Glutamatergic neuron (in vitro differentiated cells): ENCODE data around the gene ERBB3. TPM values are rescaled to one million over a fixed set of nuclear protein-coding genes. Genes with fewer than 3 reads are reported as not detected.

ENCODE experiments used
- DNase-seq: peaks from one replicate; pipeline ENCODE4 v3.0.0; 2022
- H3K27ac Mint-ChIP-seq: one replicate; pipeline ENCODE4 v1.8.0; 2020; ENCODE audit warnings: mild to moderate bottlenecking, mixed read lengths, inconsistent platforms; ENCODE audit not compliant: unreplicated experiment
- H3K27me3 Mint-ChIP-seq: one replicate; pipeline ENCODE4 v1.8.0; 2020; ENCODE audit warnings: mild to moderate bottlenecking, moderate library complexity, mixed read lengths, inconsistent platforms; ENCODE audit not compliant: unreplicated experiment
- H3K36me3 Mint-ChIP-seq: one replicate; pipeline ENCODE4 v1.8.0; 2020; ENCODE audit warnings: mild to moderate bottlenecking, mixed read lengths, inconsistent platforms; ENCODE audit not compliant: unreplicated experiment
- H3K4me1 Mint-ChIP-seq: one replicate; pipeline ENCODE4 v1.8.0; 2020; ENCODE audit warnings: mild to moderate bottlenecking, low read depth, mixed read lengths, inconsistent platforms; ENCODE audit not compliant: unreplicated experiment
- H3K4me3 Mint-ChIP-seq: one replicate; pipeline ENCODE4 v1.8.0; 2020; ENCODE audit warnings: mild to moderate bottlenecking, mixed read lengths, inconsistent platforms; ENCODE audit not compliant: unreplicated experiment
- H3K9me3 Mint-ChIP-seq: one replicate; pipeline ENCODE4 v1.8.0; 2020; ENCODE audit warnings: mild to moderate bottlenecking, moderate library complexity, mixed read lengths, inconsistent platforms; ENCODE audit not compliant: unreplicated experiment
- CTCF ChIP-seq: fragments of 200-600 bp; sonication (generic); IDR thresholded peaks from one replicate; pipeline ENCODE4 v1.5.0; 2021; ENCODE audit not compliant: partially characterized antibody, unreplicated experiment
- total RNA-seq: library from RNA; stranded (reverse); fragmentation: NEBNext Ultra II Directional; extraction: Animal tissue kit (Norgen Biotek cat#: 25700); gene quantifications from one replicate; pipeline ENCODE4 v1.2.1, GENCODE V29; 2021; ENCODE audit not compliant: unreplicated experiment

The ERBB3 gene
- total RNA-seq, 1 donor from 2014 or later: 33.7 TPM

GRCh38 chr12:56078931-56079722, 838 bp upstream of the ERBB3 start:
- Mint-ChIP-seq H3K4me1 (no peaks in the 10 kb centered on the region), H3K36me3 (no peaks in the 10 kb centered on the region), H3K27ac (peak overlapping the region; percentile 43), H3K4me3 (peak overlapping the region; percentile 87), H3K9me3 (peaks cover 9% of the 10 kb centered on the region), H3K27me3 (peaks cover 6% of the 10 kb centered on the region)
- peak; percentile 88 for DNase-seq
- peak; percentile 69 for TF ChIP-seq CTCF

- Mint-ChIP-seq H3K27ac (no peak overlapping the region), H3K4me1 (no peaks in the 10 kb centered on the region), H3K36me3 (no peaks in the 10 kb centered on the region), H3K9me3 (peaks cover 11% of the 10 kb centered on the region), H3K27me3 (peaks cover 4% of the 10 kb centered on the region), H3K4me3 (peak overlapping the region; percentile 83)
- TF ChIP-seq CTCF: no peak
- no peak for DNase-seq
Measured at GRCh38 chr12:56080556-56081138, 682 bp downstream of the ERBB3 start.

GRCh38 chr12:56081393-56082347, 1.7 kb downstream of the ERBB3 start:
- no peaks in the 10 kb centered on the region for H3K36me3 Mint-ChIP-seq
- H3K4me3 Mint-ChIP-seq: peak overlapping the region; percentile 83
- no peak overlapping the region for H3K27ac Mint-ChIP-seq
- H3K27me3 Mint-ChIP-seq: peaks cover 4% of the 10 kb centered on the region
- no peak for TF ChIP-seq CTCF
- H3K9me3 Mint-ChIP-seq: peaks cover 11% of the 10 kb centered on the region
- H3K4me1 Mint-ChIP-seq: no peaks in the 10 kb centered on the region
- DNase-seq: peak; percentile 19

- no peak for DNase-seq
- H3K4me1 Mint-ChIP-seq: no peaks in the 10 kb centered on the region
- peaks cover 10% of the 10 kb centered on the region for H3K9me3 Mint-ChIP-seq
- no peak overlapping the region for H3K4me3 Mint-ChIP-seq
- no peak for TF ChIP-seq CTCF
- no peaks in the 10 kb centered on the region for H3K36me3 Mint-ChIP-seq
- H3K27me3 Mint-ChIP-seq: peaks cover 4% of the 10 kb centered on the region
- H3K27ac Mint-ChIP-seq: no peak overlapping the region
Measured at GRCh38 chr12:56082382-56082781, 2.4 kb downstream of the ERBB3 start.
